HG03575 (cell line): ENCODE results near the gene CTIF.

Source experiments
- ATAC-seq: cut with Tn5 transposase; IDR thresholded peaks from one replicate; pipeline ENCODE4 v1.9.1; 2021; ENCODE audit not compliant: unreplicated experiment, insufficient number of reproducible peaks, low FRiP score; ENCODE audit errors: extremely low read depth

CTIF gene

DNA sequence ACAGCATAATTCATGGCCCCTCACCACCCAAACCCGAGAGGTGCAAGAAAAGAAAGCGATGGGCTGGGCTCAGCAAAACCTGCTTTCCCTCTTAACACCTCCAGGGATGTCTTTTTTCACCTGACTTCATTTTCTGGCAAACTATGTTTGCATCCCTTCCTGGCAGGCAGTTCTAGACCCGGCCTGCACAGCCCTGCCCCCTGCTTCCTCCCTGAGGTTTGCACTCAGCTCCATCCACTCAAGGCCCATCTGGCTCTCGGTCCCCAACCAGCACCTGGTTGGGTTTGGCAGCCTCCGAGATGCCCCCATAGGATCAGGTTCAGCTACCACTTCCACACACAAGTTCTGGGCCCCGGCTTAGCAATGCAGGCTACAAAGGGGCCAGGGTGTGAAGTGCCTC is 226.2 kb downstream of the CTIF start:
- no peak for ATAC-seq

DNA sequence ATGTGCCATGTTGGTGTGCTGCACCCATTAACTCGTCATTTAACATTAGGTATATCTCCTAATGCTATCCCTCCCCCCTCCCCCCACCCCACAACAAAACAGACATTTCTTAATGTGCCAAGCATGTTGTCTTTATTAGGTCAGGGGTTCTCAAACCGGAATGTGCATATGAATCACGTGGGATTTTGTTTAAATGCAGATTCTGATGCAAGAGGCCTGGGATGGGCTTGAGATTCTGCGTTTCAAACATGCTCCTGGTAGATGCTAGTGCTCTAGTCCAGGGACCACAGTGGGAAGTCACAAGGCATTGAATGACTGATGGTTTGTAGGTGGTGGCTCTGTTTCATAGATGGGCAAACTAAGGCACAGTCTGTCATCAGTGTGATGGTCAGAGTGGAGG is 227.2 kb downstream of the CTIF start:
- ATAC-seq: no peak

DNA sequence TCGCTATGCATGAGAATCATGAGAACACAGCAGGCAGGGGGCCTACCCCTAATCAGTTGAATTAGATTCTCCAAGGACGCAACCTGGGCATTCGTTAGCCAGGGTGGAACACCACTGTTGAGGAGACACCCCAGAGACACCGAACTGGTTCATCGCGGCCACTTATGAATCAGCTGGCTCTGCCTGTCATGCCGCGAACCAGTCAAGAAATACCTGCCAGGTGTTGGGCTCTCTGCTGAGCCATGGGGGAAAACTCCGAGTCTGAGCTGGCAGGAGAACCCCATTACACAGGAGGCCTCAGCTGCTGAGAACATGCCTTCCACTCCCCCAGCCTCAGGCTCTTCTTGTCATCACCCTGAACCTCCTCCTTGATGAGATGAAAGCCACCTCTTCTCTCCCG is 227.7 kb downstream of the CTIF start:
- ATAC-seq: no peak

DNA sequence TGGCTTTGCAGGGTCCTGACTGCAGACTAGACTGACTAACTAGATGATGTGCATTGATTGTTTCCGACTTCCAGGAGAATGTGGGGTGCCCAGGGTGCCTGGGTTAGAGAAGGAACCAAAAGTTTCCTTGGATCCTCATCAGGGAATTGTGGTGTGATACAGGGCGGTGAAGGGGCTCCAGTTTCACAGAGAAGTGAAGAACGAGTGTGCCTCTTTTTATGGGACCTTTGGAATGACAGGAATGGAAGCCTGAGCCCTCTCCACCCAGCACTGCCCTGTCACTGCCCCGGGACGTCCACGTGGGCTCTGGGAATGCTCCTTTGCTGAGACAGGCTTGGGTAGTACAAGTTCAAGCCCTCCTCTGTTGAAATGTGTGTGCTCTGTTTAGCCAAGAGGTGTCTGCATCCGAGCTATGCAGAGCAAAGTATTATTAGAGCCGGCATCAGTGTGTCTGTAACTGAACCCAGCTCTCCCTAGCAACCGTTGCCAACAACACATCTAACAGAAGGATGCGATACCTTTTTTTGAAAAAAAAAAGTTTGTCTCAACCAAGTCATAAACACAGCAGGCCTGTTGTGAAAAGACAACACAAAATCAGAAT is 228.4 kb downstream of the CTIF start:
- no peak for ATAC-seq

DNA sequence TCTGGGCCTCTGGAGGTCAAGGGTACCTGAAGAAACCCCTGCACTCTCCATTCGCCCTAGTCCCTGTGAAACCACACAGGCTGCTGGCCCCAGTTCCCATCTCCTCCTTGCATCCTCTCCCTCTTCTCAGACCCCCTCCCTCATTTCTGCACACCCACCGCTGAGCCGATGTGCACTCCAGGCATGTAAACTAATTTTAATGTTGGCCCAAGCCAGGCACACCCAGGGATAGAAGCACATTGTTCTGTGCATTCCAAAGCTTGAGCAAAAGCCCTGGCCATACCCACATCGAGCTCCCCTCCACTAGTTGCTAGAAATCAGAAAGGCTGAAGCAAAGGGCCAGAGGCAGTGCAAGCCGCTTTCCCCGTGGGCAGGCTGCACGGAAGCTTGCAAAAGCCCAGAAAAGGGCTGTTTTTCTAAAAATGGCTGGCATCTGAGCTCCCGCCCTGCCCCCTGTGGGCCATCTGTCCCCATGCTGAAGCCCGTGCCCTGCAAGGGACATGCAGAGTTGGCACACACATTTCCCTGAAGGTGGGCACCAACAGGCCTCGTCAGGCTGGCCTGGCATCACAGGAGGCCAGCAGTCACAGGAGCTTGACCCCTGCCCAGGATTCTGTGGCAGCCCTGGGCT is 230.3 kb downstream of the CTIF start:
- ATAC-seq: no peak

DNA sequence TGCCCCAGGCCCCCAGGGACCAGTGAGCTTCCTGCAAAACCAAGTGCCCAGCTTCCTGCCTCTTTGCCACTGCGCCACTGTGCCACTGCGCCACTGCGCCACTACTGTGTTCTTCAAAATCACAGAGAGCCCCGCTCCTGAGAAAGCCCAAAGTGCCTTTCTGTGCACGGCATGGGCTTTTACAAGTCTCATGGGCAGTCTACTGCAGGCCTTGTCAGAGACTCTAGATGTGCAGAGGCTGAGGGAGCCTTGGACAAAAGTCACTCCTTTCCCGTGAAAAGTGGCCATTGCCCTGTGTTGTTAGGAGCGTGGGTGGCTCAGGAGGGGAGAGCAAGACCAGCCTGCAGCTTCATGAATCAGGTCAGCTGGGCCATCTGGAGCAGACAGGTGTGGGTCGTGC is 231.4 kb downstream of the CTIF start:
- ATAC-seq: no peak

DNA sequence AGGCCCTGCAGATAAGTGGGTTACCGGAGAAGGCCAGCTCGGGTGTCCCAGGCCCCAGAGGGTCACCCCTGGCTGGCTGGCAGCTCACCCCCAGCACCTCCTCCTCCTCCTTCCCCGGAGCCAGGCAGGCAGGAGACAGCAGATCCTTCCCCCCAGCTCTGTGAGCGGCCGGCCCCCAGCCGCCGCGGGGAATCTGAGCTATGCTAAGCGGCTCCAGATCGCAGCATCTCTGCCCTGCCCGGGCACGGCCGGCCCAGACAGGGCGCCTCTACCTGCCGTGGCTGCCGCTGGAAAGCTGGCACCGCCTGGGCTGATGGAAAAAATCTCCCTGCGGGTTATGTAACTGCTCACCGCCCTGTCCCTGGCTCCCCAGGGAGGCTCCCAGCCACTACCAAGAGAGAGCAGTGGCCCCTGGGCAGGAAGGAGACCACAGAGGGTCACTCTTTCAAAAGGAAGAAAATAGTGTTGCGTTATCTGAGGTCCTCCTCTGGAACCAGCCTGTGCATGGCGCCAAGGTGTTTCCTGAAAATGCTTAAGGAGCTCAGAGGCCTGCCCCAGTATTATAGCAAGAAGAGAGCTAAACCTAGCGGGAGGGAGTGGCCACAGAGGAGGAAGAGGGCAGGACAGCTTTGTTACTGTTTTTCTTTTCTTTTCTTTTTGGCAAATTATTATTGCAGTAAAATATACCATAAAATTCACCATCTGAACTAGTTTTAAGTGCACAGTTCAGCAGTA is 233.0 kb downstream of the CTIF start:
- ATAC-seq: no peak

DNA sequence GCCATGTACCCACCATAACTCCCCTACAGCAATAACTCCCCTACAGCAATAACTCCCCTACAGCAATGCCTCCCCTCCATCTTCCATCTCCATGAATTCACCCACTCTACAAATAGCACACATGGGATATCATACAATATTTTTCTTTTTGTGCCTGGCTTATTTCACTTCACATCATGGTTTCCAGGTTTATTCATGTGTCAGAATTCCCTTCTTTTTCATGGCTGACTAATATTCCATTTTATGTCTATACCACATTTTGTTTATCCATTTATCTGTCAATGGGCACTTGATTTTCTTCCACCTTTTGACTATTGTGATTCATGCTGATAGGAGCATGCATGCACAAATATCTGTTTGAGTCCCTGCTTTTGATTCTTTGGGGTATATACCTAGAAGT is 233.6 kb downstream of the CTIF start:
- no peak for ATAC-seq

DNA sequence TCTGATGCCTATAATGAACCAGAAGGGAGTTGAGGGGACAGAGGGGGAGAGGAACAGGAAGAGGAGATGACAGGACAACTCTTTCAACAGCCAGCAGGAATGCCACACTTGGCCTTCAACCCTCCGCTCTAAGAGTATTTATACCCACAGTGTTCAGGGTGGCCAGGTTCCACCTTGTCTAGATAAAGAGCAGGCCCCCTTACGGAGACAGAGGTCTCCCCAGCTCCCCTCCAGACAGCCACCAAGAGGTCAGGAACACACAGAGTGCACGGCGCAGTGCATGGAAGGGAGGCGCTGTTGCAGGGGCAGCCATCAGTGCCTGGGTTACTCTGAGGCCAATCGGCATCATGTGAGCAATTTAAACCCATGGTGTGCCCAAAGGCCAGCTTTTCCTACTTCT is 235.0 kb downstream of the CTIF start:
- ATAC-seq: no peak

DNA sequence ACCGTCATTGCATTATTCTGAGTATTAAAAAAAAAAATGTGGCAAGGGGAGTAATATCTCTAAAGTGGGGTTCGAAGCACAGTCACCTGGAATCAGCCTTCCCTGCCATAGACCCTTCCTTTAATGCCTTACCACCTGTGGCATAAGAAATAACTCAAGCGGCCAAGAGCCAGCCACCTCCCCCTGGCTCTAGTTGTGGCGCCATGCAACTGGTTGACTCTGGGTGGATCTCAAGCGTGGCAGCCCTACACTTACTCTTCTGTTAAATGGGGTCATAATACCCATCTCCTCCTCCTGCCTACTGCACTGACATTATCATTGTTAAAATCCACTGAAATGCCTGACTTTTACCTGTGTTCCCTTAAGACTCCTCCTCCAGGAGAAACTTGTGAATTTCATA is 236.1 kb downstream of the CTIF start:
- no peak for ATAC-seq

DNA sequence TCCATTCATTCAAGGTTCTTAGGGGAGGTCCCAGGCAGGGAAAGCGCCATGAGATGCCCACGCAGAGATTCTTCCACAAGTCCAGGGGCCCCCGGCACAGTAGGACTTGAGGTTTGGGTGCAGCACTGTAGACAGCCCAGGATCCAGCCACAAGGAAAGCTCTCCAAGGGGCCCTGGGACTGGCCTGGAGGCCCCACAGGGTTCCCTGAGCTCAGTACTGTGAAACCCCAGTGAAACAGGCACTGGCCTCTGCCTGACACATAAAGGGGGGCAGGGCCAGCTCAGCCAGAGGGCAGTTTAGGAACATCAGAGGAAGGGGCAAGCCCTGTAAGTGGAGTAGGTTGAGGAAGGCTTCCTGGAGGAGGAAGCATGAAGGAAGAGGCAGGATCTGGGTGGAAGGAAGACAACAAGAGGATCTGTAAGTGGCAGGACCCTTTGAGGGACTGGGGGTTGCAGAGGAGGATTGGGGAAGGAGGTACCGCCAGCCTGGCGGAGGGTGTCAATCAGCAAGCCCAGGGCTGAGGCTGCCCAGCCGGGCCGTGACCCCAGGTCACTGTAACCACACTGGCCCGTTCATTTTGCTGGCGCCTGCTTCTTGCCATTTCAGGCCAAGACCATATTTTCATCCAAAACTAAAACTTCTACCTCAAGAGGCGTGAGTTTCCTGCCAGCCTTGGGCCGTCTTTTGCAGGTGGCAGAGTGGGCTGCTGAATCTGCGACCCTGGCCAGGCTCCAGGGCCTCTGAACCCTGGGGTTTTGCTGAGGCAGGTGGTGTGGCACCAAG is 236.7 kb downstream of the CTIF start:
- ATAC-seq: no peak

DNA sequence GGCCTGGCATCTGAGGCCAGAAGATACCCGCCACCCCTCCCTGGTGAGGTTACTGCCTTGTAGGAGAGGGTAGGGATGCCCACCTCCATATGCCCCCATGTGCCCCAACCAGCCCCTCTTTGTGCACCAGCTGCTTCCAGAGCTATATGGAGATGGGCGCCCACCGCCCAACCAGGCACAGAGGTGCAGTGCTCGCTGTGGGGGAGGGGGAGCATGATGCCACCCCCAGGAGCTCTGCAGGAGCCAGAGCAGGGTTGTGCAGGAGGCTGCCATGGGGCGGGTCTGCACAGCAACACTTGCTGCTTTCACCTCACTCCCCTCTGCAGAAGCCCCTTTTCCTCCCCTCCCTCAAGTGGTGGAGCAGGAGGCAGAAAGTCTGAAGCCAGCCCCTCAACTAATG is 237.3 kb downstream of the CTIF start:
- ATAC-seq: no peak

DNA sequence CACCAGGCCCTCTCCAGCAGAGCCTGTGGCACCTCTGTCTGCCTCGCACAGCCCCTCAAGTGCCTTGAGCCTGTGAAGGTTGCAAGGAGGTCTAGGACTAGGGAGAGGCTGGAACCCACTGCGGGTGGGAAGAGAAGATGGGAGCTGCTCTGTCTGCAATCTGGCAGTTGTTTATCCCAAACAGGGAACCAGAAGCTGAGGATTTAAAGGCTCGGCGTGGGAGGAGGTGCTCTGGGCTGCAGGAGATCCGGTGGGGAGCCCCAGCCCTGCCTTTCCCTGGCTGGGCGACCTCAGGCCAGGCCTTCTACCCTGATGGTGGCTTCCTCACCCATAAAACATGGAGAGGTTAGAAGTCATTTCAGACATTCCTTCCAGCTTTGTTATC is 237.8 kb downstream of the CTIF start:
- no peak for ATAC-seq

DNA sequence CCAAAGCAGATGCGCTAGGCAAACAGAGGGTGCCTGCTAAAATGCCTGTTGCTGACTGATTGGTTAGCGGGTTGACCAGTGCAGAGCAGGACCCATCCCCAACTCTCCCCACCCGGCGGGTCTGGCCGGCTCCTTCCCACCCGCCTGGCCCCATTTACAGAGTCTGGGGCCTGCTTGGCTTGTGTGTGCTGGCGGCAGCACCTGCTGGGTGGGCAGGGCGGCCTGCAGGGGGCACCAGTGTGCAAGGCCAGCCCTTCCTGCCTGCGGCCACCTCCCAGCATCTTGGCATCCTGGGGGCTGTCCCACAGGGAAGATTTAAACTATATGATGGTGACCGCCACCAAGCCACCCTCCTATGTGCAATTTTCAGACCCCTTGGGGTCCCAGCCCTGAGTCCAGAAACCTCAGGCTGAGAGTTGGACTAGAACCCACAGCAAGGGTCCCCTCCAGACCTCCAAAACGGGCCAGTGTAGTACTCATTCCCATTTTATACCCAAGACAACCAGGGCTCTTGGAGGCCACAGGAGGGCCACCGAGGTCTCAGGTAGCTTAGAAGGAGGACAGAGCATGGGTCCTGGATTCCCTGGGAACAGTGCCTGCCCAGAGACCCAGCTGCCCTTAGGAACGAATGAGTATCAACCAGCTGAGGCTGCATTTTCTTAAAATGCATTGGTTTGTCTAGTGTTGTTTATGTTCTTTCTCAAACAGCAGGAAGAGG is 238.4 kb downstream of the CTIF start:
- ATAC-seq: no peak

DNA sequence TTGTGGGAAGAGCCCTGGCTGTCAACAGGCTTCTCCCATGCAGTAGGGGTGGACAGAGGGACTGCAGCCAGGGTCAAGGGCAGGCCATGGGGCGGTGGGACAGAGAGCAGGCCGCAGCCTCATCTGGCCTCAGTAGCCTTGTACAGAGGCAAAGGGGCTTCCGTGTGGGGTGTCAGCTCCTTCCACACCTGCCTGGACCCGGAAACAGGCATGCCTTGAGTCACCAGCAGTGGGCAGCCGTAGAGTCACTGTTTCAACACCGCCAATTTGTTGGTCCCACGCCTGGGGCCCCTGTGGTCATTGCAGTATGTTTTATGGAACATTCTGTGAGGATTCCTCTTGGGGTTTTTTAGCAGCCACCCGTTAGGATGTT is 238.9 kb downstream of the CTIF start:
- ATAC-seq: no peak

DNA sequence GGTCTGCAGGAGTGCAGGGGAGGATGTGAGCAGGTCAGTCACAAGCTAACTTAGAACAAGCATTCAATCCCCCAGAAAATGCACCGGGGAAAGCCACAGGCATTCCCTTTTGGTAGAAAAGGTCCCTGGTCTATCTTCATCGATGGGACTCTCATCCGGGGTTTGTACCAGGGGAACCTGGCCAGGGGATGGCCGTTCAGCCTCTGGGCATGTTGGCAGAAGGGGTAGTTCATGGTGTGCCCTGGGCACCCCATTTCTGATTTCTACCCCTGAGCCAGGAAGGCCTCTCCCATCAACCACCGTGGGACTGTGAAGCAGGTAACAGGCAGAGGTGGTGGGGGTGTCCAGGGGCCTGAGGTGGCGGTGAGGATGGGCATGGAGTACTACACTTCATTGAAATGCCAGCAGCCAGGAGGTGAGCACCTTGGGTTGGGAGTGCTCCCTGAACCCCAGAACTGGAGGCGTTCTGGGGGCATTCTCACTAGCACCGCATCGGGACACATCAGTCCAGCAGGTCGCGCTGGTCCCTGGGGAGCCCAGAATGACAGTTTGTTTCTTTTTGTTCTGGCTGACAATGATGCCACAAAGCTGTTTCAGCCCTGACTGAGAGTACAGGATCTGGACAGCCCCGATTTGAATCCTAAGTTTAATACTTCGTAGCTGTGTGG is 239.6 kb downstream of the CTIF start:
- ATAC-seq: no peak

DNA sequence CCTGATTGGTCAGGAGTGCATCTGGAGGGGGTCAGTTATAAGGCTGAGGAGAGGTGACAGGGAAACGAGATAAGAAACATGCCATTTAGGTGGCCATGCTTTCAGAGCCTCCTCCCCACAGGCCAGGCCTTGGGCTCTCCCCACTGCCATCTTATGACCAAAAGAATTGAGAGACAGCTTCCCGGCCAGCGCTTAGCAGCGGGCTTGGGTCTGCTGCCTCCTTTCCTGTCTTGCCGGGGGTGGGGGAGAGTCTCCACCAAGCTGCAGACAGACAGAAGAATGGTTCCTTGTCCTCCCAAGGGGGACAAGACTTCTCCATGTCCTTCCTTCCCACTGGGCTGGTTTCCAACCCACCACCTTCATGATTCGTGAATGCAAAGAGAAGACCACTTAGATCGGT is 240.6 kb downstream of the CTIF start:
- no peak for ATAC-seq

DNA sequence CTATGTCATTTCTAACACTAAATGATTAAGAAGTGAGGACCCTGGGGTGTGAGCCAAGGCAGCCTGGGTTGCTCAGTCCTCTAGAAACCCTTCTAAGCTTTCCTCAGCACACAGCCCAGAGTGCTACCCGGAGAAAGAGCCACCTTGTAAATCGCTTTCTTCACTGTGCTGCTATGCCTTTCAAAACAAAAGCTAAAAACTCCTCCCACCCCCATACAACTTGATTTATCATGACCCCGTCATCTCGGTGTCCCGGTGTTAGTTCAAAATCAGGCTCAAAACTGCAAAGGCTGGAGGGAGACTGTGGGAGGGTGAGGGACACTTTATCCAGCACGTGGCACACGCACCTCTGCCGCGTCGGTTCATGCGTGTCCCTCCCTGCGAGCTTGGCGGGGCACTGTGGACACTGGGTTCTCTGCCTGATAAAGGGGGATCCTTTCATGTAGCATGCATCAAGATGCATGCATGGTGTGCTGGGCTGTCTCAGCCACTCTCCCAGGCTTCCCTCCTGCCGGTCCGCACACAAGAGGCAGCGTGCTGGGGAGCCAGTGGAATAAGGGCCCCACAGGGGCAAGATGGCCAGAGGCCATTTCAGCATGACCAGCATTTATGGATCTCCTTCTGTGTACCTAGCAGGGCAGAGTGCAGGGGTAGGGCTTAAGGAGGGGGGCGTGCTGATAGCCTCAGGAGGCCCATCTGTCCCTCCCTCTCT is 241.5 kb downstream of the CTIF start:
- no peak for ATAC-seq

DNA sequence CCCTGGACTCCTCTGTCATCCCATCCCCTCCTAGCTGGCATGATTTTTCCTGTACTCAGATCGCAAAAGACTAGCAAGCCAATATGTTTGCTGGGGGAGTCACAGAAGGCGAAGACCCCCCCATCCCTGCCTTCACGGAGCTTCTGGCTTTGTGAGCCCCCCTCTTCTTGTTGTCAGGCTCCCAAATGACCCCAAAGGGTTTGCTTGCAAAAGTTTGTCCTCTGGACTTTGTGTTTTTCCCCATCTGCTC is 242.0 kb downstream of the CTIF start:
- no peak for ATAC-seq
